HG03521 (cell line): ENCODE measurements around the gene PRR29.
A peak's percentile ranks its signal among the peaks of the same experiment; 100 is the strongest.

Experiments
- ATAC-seq: cut with Tn5 transposase; IDR thresholded peaks from one replicate; pipeline ENCODE4 v1.9.1; 2021; ENCODE audit warnings: mild to moderate bottlenecking, moderate library complexity; ENCODE audit not compliant: unreplicated experiment

The PRR29 gene

GRCh38 chr17:63998050-63998720 is at the start of gene PRR29:
PRR29 (plus strand) TSS chr17:63998351; CDS start chr17:63998365, 14 bp downstream.
- ATAC-seq: peak; percentile 50

GRCh38 chr17:63948521-63948920 is 49.6 kb upstream of the PRR29 start:
- no peak for ATAC-seq

GRCh38 chr17:63949576-63950250 is 48.4 kb upstream of the PRR29 start:
- no peak for ATAC-seq

GRCh38 chr17:63950940-63951907 is 46.9 kb upstream of the PRR29 start:
- ATAC-seq: no peak

GRCh38 chr17:63954402-63955063 is 43.6 kb upstream of the PRR29 start:
- no peak for ATAC-seq

- no peak for ATAC-seq
These were observed 42.9 kb upstream of the PRR29 start for GRCh38 chr17:63955232-63955631.

- no peak for ATAC-seq
These were observed 42.4 kb upstream of the PRR29 start for GRCh38 chr17:63955791-63956190.

- ATAC-seq: no peak
These were observed 41.7 kb upstream of the PRR29 start for GRCh38 chr17:63956296-63956920.

GRCh38 chr17:63960006-63960405 is 38.1 kb upstream of the PRR29 start:
- no peak for ATAC-seq

- no peak for ATAC-seq
These were observed 37.7 kb upstream of the PRR29 start for GRCh38 chr17:63960430-63960829.

GRCh38 chr17:63961355-63962212 is 36.6 kb upstream of the PRR29 start:
- no peak for ATAC-seq

- ATAC-seq: no peak
These were observed 35.8 kb upstream of the PRR29 start for GRCh38 chr17:63962298-63962744.

- ATAC-seq: no peak
These were observed 35.0 kb upstream of the PRR29 start for GRCh38 chr17:63963123-63963522.

- ATAC-seq: peak; percentile 52
These were observed 31.4 kb upstream of the PRR29 start for GRCh38 chr17:63966646-63967264.

GRCh38 chr17:63967953-63968352 is 30.2 kb upstream of the PRR29 start:
- ATAC-seq: no peak

GRCh38 chr17:63969278-63969677 is 28.9 kb upstream of the PRR29 start:
- ATAC-seq: no peak

- no peak for ATAC-seq
These were observed 25.4 kb upstream of the PRR29 start, which contains the start of gene SCN4A for GRCh38 chr17:63972796-63973195. SCN4A (minus strand) TSS chr17:63972918; CDS start chr17:63972841, 77 bp downstream.

- no peak for ATAC-seq
These were observed 24.9 kb upstream of the PRR29 start for GRCh38 chr17:63973247-63973646.
